GM12878 (cell line): ENCODE data around the gene C1S. TPM values are rescaled to one million over a fixed set of nuclear protein-coding genes. Genes with fewer than 3 reads are reported as not detected.

Experiments
- ATAC-seq: fragments of 200-7000 bp; cut with Tn5 transposase; 3 replicates; pipeline ENCODE4 v1.9.1; 2020; ENCODE audit warnings: mild to moderate bottlenecking, moderate library complexity
- BruUV-seq: library from RNA; stranded (reverse); fragments of 400-500 nt; replicated peaks from 2 replicates; lab custom pipeline; 2021; lab: Mats Ljungman, UMichigan
- CTCF ChIA-PET: fragments of 300-600 bp; sonication (Branson Sonifier 250); formaldehyde crosslinking; extraction: SDS; loops from one replicate; lab custom pipeline; 2021; ENCODE audit warnings: inconsistent platforms; lab: Yijun Ruan, JAX
- POLR2A ChIA-PET: fragments of 350-600 bp; formaldehyde crosslinking; extraction: SDS; loops from one replicate; lab custom pipeline; 2021; ENCODE audit warnings: inconsistent platforms; lab: Charles Lee
- RAD21 ChIA-PET: fragments of 300-600 bp; sonication (Branson Sonifier 250); formaldehyde crosslinking; loops from one replicate; lab custom pipeline; 2023; ENCODE audit warnings: antibody characterized with exemption; ENCODE audit not compliant: unreplicated experiment; lab: Charles Lee
- SMC1A ChIA-PET: fragments of 300-600 bp; sonication (Branson Sonifier 250); formaldehyde crosslinking; loops from one replicate; lab custom pipeline; 2023; ENCODE audit not compliant: unreplicated experiment, uncharacterized antibody; lab: Charles Lee
- DNase-seq: peaks from one replicate; pipeline ENCODE4 v3.0.0-alpha.2; 2011; ENCODE audit warnings: low read depth, low spot score
- FAIRE-seq: peaks from 3 replicates; lab custom pipeline; 2011; peaks lifted over from hg19 to GRCh38; lab: Jason Lieb, UNC
- H2AFZ ChIP-seq: 2 replicates; pipeline ENCODE4 v1.6.0; 2011; ENCODE audit warnings: low read depth, low read length, control low read depth; ENCODE audit not compliant: control insufficient read depth
- H3K27ac ChIP-seq: 2 replicates; pipeline ENCODE4 v1.5.1; 2011; ENCODE audit warnings: control low read depth; ENCODE audit not compliant: control insufficient read depth, insufficient read depth
- H3K27me3 ChIP-seq, 2 experiments: replicated peaks in 1 of 2; 2 replicates each; pipeline versions ENCODE4 v1.6.0 to v1.6.1; 2011; ENCODE audit warnings: low read length in 1 of 2; ENCODE audit not compliant: control insufficient read depth in 2 of 2, insufficient read depth in 2 of 2
- H3K36me3 ChIP-seq, 2 experiments: 2 replicates each; pipeline ENCODE4 v1.5.1; 2011; ENCODE audit warnings: low read length in 1 of 2; ENCODE audit not compliant: control insufficient read depth in 2 of 2, insufficient read depth in 2 of 2
- H3K4me1 ChIP-seq: 2 replicates; pipeline ENCODE4 v1.6.1; 2011; ENCODE audit warnings: mild to moderate bottlenecking, low read length, moderate library complexity, mixed read lengths; ENCODE audit not compliant: control insufficient read depth, insufficient read depth
- H3K4me2 ChIP-seq: 2 replicates; pipeline ENCODE4 v1.6.0; 2011; ENCODE audit warnings: control low read depth; ENCODE audit not compliant: control insufficient read depth, insufficient read depth
- H3K4me3 ChIP-seq: fragments of 200-600 bp; sonication (generic); 2 replicates; pipeline ENCODE4 v1.5.1; 2016
- H3K79me2 ChIP-seq: 2 replicates; pipeline ENCODE4 v1.6.0; 2011; ENCODE audit warnings: low read length; ENCODE audit not compliant: control insufficient read depth, insufficient read depth
- H3K9ac ChIP-seq: 2 replicates; pipeline ENCODE4 v1.8.0; 2011; ENCODE audit warnings: low read length, control low read depth, mixed read lengths; ENCODE audit not compliant: control insufficient read depth, insufficient read depth
- H3K9me3 ChIP-seq: replicated peaks from 3 replicates; pipeline ENCODE4 v1.5.1; 2011; ENCODE audit warnings: mild to moderate bottlenecking, low read length; ENCODE audit not compliant: control insufficient read depth, insufficient read depth
- H4K20me1 ChIP-seq: 2 replicates; pipeline ENCODE4 v1.6.0; 2011; ENCODE audit not compliant: control insufficient read depth, insufficient read depth
- CBX3 ChIP-seq: fragments of 200-600 bp; sonication (generic); IDR thresholded peaks from 2 replicates; pipeline ENCODE4 v1.6.1; 2016; ENCODE audit warnings: low read depth, borderline replicate concordance
- CBX5 ChIP-seq: sonication (generic); IDR thresholded peaks from 2 replicates; pipeline ENCODE4 v1.6.1; 2016; ENCODE audit warnings: low read depth, moderate library complexity, mild to moderate bottlenecking, inconsistent platforms
- CHD4 ChIP-seq: fragments of 200-600 bp; sonication (generic); IDR thresholded peaks from 2 replicates; pipeline ENCODE4 v1.6.1; 2016; ENCODE audit warnings: mild to moderate bottlenecking
- IKZF2 ChIP-seq, 2 experiments: fragments of 450-650 bp; IDR thresholded peaks; 2 replicates each; pipeline ENCODE4 v1.6.1; 2017; ENCODE audit warnings: mild to moderate bottlenecking in 2 of 2, moderate library complexity in 2 of 2
- MXI1 ChIP-seq: fragments of 150-350 bp; IDR thresholded peaks from 2 replicates; pipeline ENCODE4 v1.6.1; 2011; ENCODE audit warnings: low read depth, mild to moderate bottlenecking, inconsistent platforms, low read length, improper control_type of control experiment
- POLR2AphosphoS2 ChIP-seq: IDR thresholded peaks from 2 replicates; pipeline ENCODE4 v1.6.1; 2011; ENCODE audit warnings: low read depth, mild to moderate bottlenecking, low read length, improper control_type of control experiment, moderate library complexity
- POLR2AphosphoS5 ChIP-seq: IDR thresholded peaks from 2 replicates; pipeline ENCODE4 v1.6.1; 2011; ENCODE audit warnings: mild to moderate bottlenecking, low read length, inconsistent platforms
- RELB ChIP-seq: fragments of 450-650 bp; IDR thresholded peaks from 2 replicates; pipeline ENCODE4 v1.6.1; 2017; ENCODE audit warnings: low read depth, mild to moderate bottlenecking, moderate library complexity
- SUZ12 ChIP-seq: fragments of 200-600 bp; sonication (generic); IDR thresholded peaks from one replicate; pipeline ENCODE4 v1.6.1; 2018; ENCODE audit warnings: antibody characterized with exemption, mild to moderate bottlenecking; ENCODE audit not compliant: unreplicated experiment
- TCF12 ChIP-seq: IDR thresholded peaks from 2 replicates; pipeline ENCODE4 v1.6.1; 2011; ENCODE audit warnings: low read depth, mild to moderate bottlenecking, low read length
- WGBS: methylation state at CpG from one replicate; pipeline ENCODE4 v1.1.6; 2016; ENCODE audit warnings: low lambda C conversion rate; ENCODE audit not compliant: insufficient replicate concordance, insufficient coverage; ENCODE audit errors: missing lambda C conversion rate; 5-methylcytosine and 5-hydroxymethylcytosine counted together
- in situ Hi-C: fragments of 300-500 bp; cut with MboI; formaldehyde crosslinking; loops from 9 replicates; pipeline ENCODE4 v1.14.3; 2018; ENCODE audit warnings: mixed read lengths
- intact Hi-C: fragments of 100-400 bp; cut with micrococcal nuclease; formaldehyde crosslinking; loops from one replicate; pipeline ENCODE4 v1.14.2; 2022; ENCODE audit not compliant: unreplicated experiment
- polyA plus RNA-seq, 11 experiments: library from polyadenylated mRNA; depleted of rRNA in 4 of 11; unstranded in 6 of 11; stranded (reverse) in 5 of 11; fragments of >200 nt; fragmentation: Nextera tagmentation in 4 of 11; fragmentation: Illumina TruSeq in 1 of 11; extraction: Ambion mirVana in 4 of 11; extraction: Trizol in 1 of 11; gene quantifications; 1 replicate in 1 of 11; 2 replicates in 10 of 11; pipeline versions ENCODE4 v1.2.1 to v1.2.3, GENCODE V29; 2011 to 2016; ENCODE audit warnings: inconsistent platforms in 2 of 11, missing spikeins in 2 of 11, low read depth in 1 of 11
- total RNA-seq, 4 experiments: library from RNA; depleted of rRNA in 3 of 4; stranded (reverse); fragments of >200 nt in 3 of 4; fragmentation: Illumina TruSeq in 1 of 4; extraction: Trizol in 1 of 4; gene quantifications; 2 replicates each; pipeline versions ENCODE4 v1.2.1 to v1.2.3, GENCODE V29; 2013 to 2021
- TF ChIP-seq, protein P1 (sequence below): fragments of 450-650 bp; IDR thresholded peaks from 2 replicates; pipeline ENCODE4 v1.6.1; 2017; ENCODE audit warnings: mild to moderate bottlenecking, moderate library complexity
- TF ChIP-seq, protein P2 (sequence below): fragments of 450-650 bp; IDR thresholded peaks from 2 replicates; pipeline ENCODE4 v1.6.1; 2017; ENCODE audit warnings: mild to moderate bottlenecking, low read depth, inconsistent platforms; ENCODE audit not compliant: poor library complexity, severe bottlenecking

Gene C1S
- total and polyA plus RNA-seq, 10 of the 15 experiments (the other 5 are each of a cell fraction or from before 2014, with no cell fraction given), result 0.10 to 1.4 (median 0.42) TPM

- ChIA-PET POLR2A (interaction anchor here (1.0 to 2.9 kb wide), 3 partner anchors 14 to 81 kb away, joined by 6 to 10 read pairs (median 9); no protein-coding TSS in a partner anchor), RAD21 (interaction anchor here (1.1 to 2.8 kb wide), 5 partner anchors 73 to 90 kb away, joined by 3 to 14 read pairs (median 4); partner anchors contain the start of genes C12orf57 and RNU7-1), SMC1A (interaction anchor here (1.3 to 1.9 kb wide), 3 partner anchors 13 to 90 kb away, joined by 5 to 9 read pairs (median 5); partner anchors contain the start of gene C1RL), CTCF (interaction anchor here (1.0 to 2.6 kb wide), 8 partner anchors 45 to 146 kb away, joined by 3 to 13 read pairs (median 6); partner anchors contain the start of genes C12orf57 and SPSB2)
- no peaks in the 10 kb centered on the region for H3K36me3 ChIP-seq
- no peak overlapping the region for H3K27ac ChIP-seq
- H2AFZ ChIP-seq, result peak overlapping the region; percentile 91
- BruUV-seq, result no TSS peak
- H3K9me3 ChIP-seq, result no peaks in the 10 kb centered on the region
- peak overlapping the region; percentile 72; the same call in 1 of the 2 replicates for H3K4me2 ChIP-seq
- WGBS, result 23% methylated on average over 6 of the region's 6 CpGs
- no peak for DNase-seq
- no peaks in the 10 kb centered on the region; the same call in 1 of the 2 replicates for H4K20me1 ChIP-seq
- no peak for FAIRE-seq
- no peaks in the 10 kb centered on the region for H3K4me1 ChIP-seq
- intact Hi-C loops, result loop anchor here (2.0 to 5.0 kb wide), 3 partner anchors 47 to 74 kb away; partner anchors contain the start of genes C12orf57, C1R, EMG1 and PHB2
- H3K79me2 ChIP-seq, result peaks cover 16% of the 10 kb centered on the region
- ATAC-seq, result no peak
- H3K9ac ChIP-seq, result peak overlapping the region; percentile 79; the same call in 1 of the 2 replicates
- no peaks in the 10 kb centered on the region for H3K27me3 ChIP-seq
- peak overlapping the region; percentile 91; the same call in 1 of the 2 replicates for H3K4me3 ChIP-seq
- in situ Hi-C loops, result no loop called here
- TF ChIP-seq CBX5 (no peak), TCF12 (no peak), MXI1 (no peak), IKZF2 (IDR thresholded peaks at IDR 0.05) (0 out of 4 replicates have a peak, but pooled peaks of 1 of the 2 experiments have one; percentile 40), SUZ12 (no peak), CBX3 (no peak), POLR2AphosphoS2 (no peak), POLR2AphosphoS5 (no peak), RELB (0 out of 2 replicates have a peak, but pooled peaks have one; percentile 49), CHD4 (no peak)
- TF ChIP-seq, protein P1, sequence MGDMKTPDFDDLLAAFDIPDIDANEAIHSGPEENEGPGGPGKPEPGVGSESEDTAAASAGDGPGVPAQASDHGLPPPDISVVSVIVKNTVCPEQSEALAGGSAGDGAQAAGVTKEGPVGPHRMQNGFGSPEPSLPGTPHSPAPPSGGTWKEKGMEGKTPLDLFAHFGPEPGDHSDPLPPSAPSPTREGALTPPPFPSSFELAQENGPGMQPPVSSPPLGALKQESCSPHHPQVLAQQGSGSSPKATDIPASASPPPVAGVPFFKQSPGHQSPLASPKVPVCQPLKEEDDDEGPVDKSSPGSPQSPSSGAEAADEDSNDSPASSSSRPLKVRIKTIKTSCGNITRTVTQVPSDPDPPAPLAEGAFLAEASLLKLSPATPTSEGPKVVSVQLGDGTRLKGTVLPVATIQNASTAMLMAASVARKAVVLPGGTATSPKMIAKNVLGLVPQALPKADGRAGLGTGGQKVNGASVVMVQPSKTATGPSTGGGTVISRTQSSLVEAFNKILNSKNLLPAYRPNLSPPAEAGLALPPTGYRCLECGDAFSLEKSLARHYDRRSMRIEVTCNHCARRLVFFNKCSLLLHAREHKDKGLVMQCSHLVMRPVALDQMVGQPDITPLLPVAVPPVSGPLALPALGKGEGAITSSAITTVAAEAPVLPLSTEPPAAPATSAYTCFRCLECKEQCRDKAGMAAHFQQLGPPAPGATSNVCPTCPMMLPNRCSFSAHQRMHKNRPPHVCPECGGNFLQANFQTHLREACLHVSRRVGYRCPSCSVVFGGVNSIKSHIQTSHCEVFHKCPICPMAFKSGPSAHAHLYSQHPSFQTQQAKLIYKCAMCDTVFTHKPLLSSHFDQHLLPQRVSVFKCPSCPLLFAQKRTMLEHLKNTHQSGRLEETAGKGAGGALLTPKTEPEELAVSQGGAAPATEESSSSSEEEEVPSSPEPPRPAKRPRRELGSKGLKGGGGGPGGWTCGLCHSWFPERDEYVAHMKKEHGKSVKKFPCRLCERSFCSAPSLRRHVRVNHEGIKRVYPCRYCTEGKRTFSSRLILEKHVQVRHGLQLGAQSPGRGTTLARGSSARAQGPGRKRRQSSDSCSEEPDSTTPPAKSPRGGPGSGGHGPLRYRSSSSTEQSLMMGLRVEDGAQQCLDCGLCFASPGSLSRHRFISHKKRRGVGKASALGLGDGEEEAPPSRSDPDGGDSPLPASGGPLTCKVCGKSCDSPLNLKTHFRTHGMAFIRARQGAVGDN, result no peak
- TF ChIP-seq, protein P2, sequence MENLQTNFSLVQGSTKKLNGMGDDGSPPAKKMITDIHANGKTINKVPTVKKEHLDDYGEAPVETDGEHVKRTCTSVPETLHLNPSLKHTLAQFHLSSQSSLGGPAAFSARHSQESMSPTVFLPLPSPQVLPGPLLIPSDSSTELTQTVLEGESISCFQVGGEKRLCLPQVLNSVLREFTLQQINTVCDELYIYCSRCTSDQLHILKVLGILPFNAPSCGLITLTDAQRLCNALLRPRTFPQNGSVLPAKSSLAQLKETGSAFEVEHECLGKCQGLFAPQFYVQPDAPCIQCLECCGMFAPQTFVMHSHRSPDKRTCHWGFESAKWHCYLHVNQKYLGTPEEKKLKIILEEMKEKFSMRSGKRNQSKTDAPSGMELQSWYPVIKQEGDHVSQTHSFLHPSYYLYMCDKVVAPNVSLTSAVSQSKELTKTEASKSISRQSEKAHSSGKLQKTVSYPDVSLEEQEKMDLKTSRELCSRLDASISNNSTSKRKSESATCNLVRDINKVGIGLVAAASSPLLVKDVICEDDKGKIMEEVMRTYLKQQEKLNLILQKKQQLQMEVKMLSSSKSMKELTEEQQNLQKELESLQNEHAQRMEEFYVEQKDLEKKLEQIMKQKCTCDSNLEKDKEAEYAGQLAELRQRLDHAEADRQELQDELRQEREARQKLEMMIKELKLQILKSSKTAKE, result peak; percentile 48
Observed at GRCh38 chr12:7019043-7019569, 41.4 kb upstream of the C1S start.
